ENCODE results near the gene NOD1.
"Not testable (repeated sequence)": the region's sequence is repeated elsewhere in the genome, so short reads cannot be mapped to it uniquely, and the experiment has no call there.

DNA sequence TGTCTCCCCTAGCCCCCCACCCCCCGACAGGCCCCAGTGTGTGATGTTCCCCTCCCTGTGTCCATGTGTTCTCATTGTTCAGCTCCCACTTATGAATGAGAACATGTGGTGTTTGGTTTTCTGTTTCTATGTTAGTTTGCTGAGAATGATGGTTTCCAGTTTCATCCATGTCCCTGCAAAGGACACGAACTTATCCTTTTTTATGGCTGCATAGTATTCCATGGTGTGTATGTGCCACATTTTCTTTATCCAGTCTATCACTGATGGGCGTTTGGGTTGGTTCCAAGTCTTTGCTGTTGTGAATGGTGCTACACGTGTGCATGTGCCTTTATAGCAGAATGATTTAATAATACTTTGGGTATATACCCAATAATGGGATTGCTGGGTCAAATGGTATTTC lies 97.8 kb downstream of the NOD1 start:
- not testable (repeated sequence) for TF ChIP-seq CTCF (IDR thresholded peaks at IDR 0.05; ENCODE audit: borderline replicate concordance, extremely low read depth, low read length, poor library complexity, severe bottlenecking); EZH2 (IDR thresholded peaks at IDR 0.05; ENCODE audit: borderline replicate concordance, low read depth, low read length, severe bottlenecking)
